Stimulated activated naive CD4-positive, alpha-beta T cell (primary cell): ENCODE results near the gene SV2B.

Experiments used
- DNase-seq, 6 experiments: peaks; one replicate each; lab custom pipeline; 2025; lab: John Stamatoyannopoulos, UW

The SV2B gene

GRCh38 chr15:91234759-91235158 lies 134.7 kb downstream of the SV2B start:
- DNase-seq: no peak

DNA sequence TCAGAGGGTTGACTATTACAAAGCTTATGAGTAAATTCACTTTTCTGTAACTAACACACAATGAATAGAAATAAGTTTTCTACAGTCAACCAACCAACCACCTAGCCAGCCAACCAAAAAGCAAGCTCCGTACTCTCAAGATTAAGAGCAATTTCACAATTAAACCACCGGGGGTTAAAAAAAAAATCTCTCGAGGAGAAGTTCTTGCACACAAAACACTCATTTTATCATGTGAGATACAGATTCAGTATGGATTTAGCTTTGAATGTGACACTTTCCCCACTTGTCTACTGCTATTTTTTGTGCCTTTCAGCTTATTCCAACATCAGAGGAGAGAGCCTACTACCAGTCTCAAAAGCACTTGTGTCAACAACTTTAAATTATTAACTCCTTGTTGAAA lies 135.3 kb downstream of the SV2B start:
- no peak for DNase-seq

DNA sequence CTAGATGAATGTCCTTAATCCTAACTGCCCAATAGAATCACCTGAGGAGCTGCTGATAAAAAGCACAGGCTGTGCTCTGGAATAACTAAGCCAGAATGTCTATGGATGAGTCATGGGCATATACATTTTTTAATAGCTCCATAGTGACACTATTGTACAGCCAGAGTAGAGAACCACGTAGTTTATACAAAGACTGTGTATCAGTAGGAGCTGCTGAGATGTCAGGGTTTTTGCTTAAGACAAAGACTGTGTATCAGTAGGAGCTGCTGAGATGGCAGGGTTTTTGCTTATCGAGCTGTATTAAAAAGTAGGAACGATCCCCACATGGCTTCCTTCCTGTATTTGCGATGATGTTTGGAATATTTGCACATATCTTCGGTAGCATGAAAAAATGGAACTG lies 137.4 kb downstream of the SV2B start:
- DNase-seq: no peak

DNA sequence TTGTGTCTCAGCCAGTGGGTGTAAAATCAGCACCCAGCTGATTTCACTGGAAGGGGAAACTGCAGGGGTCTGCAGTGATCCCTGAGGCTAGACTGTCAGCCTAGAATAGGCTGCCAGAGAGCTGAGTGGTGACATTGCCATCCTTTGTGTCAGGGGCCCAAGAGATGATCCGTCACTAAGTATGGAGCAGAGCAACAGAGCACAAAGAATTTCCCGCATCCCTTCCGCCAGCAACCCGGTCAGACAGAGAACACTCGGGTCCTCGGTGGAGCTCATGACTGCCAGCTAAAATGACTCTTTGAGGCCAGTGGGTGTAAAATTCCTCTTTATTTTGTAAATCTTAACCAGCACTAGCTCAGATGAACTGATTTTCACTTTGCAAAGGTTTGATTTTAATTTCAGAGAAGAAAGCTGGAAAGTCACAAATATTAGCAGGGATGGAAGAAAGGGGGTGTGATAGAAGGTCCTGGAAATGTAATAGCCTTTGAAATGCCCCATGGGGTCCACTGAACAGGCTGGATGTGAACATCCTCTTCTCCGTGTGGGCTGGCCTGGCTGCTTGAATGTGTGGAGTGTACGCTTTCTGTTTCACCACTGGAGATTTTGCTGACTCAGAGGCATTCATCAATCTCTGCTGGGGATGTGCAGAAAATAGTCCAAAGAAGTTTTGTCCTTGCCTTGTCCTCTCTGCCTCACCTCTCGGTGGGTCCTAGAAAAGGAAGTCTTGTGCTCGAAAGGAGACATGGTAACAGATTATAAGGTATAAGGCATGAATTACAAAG lies 138.8 kb downstream of the SV2B start:
- DNase-seq: no peak

- DNase-seq: no peak
Observed at GRCh38 chr15:91243826-91244225, 143.8 kb downstream of the SV2B start.

DNA sequence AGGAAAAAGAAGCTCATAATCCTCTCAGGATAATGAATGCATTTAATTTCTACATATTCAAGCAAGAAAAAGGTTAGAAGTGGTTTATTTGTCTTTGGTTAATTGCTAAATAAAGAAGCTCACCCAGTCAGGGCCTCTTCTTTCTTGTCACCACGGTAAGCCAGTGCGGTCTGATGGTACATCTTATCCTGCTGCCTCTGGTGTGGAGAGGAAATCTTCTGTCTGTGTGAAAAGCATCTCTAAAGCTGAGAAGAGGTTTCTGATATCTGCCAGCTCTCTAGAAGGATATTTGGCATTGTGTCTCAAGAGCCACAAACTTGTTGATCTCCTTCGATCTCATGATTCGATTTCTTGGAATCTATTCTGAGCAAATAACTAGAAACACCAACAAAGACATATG lies 144.9 kb downstream of the SV2B start:
- DNase-seq: no peak

DNA sequence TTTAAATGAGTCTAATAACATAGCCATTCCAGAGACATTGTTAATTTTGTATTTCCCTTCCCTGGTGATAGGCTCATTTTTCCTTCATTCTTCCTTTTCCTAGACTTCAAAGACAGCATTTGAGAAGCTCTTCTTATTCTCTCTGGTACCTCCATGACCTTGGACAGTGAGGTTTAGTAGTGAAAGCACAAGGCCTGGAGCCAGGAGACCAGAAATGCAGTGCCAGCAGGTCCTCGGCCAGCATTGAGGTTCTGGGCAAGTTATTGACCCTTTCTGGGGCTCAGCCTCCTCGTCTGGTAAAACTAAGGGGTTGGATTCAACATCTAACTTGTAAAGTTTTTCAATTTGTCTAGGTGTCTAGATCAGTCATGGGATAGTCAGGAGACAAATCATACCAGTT lies 146.9 kb downstream of the SV2B start:
- no peak for DNase-seq

DNA sequence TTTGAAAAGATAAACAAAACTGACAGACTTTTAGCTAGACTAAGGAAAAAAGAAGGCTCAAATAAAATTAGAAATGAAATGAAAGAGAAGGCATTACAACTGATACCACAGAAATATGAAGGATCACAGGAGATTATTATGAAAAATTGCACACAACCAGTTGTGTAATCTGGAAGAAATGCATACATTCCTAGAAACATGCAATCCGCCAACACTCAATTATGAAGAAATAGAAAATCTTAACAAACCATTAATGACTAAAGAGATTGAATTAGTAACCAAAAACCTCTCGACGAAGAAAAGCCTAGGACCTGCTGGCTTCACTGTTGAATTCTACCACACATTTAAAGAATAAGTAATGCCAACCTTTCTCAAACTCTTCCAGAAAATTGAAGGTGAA lies 149.5 kb downstream of the SV2B start:
- no peak for DNase-seq

- DNase-seq: no peak
Observed at GRCh38 chr15:91252322-91252721, 152.3 kb downstream of the SV2B start.

DNA sequence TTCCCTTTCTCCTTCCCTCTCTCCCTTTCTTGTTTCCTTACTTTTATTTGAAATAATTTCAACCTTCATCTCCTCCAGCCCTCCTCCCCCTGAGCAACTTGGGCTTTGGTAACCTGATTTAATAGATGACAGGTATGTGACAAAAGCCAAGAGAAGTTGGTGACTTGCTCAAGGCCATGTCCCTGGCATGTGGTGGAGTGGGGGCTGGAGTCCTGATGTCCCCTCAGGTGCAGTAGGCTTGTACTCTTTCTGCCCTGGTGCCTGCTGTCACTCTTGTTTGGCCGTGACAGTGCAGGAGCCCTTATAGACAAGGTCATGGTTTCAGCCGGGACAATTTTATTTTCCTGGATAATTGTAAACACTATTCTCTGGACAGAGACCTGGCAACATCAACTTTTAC lies 152.7 kb downstream of the SV2B start:
- no peak for DNase-seq

DNA sequence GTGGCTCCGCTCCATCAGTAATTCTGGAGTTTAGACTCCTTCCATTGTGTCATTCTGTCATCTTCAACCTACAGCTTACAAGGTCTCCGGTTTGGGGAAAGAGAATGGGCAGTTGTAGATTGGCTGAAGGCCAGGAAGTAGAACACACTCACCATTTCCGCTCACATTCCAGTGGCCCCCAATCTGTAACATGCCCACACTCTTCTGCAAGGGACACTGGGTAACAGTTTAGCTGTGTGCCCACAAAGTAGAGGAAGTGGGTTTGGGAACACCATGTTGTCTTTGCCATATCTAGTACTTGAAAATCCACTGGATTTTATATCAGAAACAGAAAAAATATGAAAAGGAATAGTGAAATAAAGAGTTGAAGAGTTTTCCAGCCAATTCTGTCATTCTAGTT lies 153.5 kb downstream of the SV2B start:
- DNase-seq: no peak

DNA sequence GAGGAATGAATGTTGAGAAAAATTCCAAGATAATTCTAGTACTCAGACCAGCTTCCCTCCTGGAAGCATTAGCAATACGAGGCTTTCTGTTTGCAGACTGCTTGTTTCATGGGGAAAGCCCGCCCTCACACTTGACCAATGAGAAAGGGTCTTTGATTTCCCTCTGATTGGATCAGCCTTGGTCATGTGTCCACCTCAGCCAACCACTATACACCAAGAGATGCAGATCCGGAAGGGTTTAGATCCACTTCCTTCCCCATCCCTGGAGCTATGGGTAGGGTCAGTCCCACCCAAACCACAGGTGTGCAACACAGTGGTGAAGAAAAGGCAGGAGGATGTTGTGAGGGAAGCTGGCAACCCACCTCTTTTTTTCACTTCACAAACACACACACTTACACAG lies 154.7 kb downstream of the SV2B start:
- DNase-seq: no peak

GRCh38 chr15:91255670-91256192 lies 155.7 kb downstream of the SV2B start:
- DNase-seq: no peak

GRCh38 chr15:91257746-91258414 lies 157.8 kb downstream of the SV2B start:
- no peak for DNase-seq

DNA sequence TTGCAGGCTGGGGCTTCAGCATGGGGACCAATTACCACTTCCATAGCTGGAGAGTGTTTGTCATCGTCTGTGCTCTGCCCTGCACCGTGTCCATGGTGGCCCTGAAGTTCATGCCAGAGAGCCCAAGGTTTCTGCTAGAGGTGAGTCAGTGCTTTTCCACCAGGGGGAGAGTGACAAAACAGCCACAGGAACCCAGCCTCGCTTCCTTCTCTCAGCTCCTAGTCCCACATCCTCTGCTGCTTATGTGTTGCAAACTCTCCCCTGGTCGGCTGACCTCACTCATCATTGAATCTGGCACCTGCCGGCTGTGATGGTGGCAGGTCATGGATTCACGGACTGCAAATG lies 158.3 kb downstream of the SV2B start:
- no peak for DNase-seq

DNA sequence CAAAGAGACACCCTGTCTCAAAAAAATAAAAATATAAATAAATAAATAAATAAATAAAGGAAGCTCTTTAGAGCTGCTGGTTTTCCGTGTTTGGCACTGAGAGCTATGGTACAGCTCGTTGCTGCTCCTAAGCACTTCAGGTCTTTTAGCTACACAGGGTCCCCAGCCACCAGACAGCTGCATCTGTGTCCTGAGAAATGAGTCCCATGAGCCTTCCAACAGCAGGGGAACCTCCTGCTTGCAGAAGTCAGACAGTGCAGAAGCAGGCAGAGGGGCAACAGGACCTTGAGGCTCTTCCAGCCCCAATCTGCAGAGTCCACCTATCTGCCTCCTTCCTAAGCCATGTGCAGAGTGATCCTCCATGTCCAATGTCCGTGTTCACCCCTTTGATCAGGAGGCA lies 159.0 kb downstream of the SV2B start:
- DNase-seq: no peak

GRCh38 chr15:91261345-91261744 lies 161.3 kb downstream of the SV2B start:
- DNase-seq: no peak

- DNase-seq: no peak
Observed at GRCh38 chr15:91263632-91264531, 163.8 kb downstream of the SV2B start.

GRCh38 chr15:91264651-91265351 lies 164.7 kb downstream of the SV2B start:
- no peak for DNase-seq

GRCh38 chr15:91265416-91265940 lies 165.4 kb downstream of the SV2B start:
- no peak for DNase-seq

GRCh38 chr15:91268510-91268909 lies 168.5 kb downstream of the SV2B start:
- DNase-seq: no peak

- DNase-seq: no peak
Observed at GRCh38 chr15:91270747-91271146, 170.7 kb downstream of the SV2B start.
